ENCODE data around the gene HTR1A. TPM values are rescaled to one million over a fixed set of nuclear protein-coding genes. Genes with fewer than 3 reads are reported as not detected.

Gene HTR1A
- total and polyA plus RNA-seq, 2 of the 8 experiments (the other 6 are each of a cell fraction or from before 2014, with no cell fraction given), result 4.7 to 6.5 TPM

GRCh38 chr5:63935103-63935502 lies 27.1 kb downstream of the HTR1A start:
- Histone ChIP-seq H3K56ac (replicated peaks; ENCODE audit: insufficient read length, low read depth, low read length) (no peak overlapping the region), H2AK5ac (ENCODE audit: low read depth, low read length) (no peak overlapping the region), H3K27ac (ENCODE audit: low read depth, low read length) (no peak overlapping the region), H3K18ac (ENCODE audit: extremely low read depth, low read length) (no peak overlapping the region), H3K23me2 (ENCODE audit: low read depth, low read length) (no peaks in the 10 kb centered on the region; the same call in 1 of the 2 replicates), H2BK12ac (ENCODE audit: low read depth, low read length) (no peak overlapping the region), H4K8ac (ENCODE audit: extremely low read depth, insufficient read depth, low read length) (no peak overlapping the region), H4K20me1 (replicated peaks in 1 of 2; ENCODE audit: control insufficient read depth in 1 of 2, insufficient read depth in 2 of 2, low read length in 2 of 2) (no peaks in the 10 kb centered on the region), H3K4ac (replicated peaks; ENCODE audit: insufficient read length, low read depth, low read length) (no peak overlapping the region), H4K5ac (ENCODE audit: insufficient read length, low read depth, low read length) (no peak overlapping the region), H3K27me3 (replicated peaks in 1 of 4; ENCODE audit: control insufficient read depth in 3 of 4, extremely low read depth in 1 of 4, insufficient read depth in 3 of 4, low read length in 3 of 4) (no peaks in the 10 kb centered on the region), H3K4me2 (ENCODE audit: insufficient read depth in 1 of 2, low read depth in 2 of 2, low read length in 2 of 2) (no peak overlapping the region), H3K79me2 (ENCODE audit: control insufficient read depth in 1 of 2, insufficient read depth in 2 of 2, low read length in 2 of 2) (no peaks in the 10 kb centered on the region), H3K36me3 (ENCODE audit: control insufficient read depth in 2 of 4, insufficient read depth in 4 of 4, low read length in 3 of 4) (no peaks in the 10 kb centered on the region), H2BK120ac (replicated peaks; ENCODE audit: low read depth, low read length) (no peak overlapping the region), H3K79me1 (ENCODE audit: low read depth, low read length) (no peaks in the 10 kb centered on the region), H3K4me1 (replicated peaks in 1 of 4; ENCODE audit: control insufficient read depth in 3 of 4, insufficient read depth in 4 of 4, low read length in 3 of 4) (no peaks in the 10 kb centered on the region), H3K23ac (ENCODE audit: insufficient read length) (no peak overlapping the region), H3K9me3 (ENCODE audit: insufficient read depth in 2 of 2, low read depth in 1 of 2, low read length in 1 of 2) (no peaks in the 10 kb centered on the region), H3K9ac (replicated peaks in 1 of 4; ENCODE audit: extremely low read depth in 1 of 4, low read depth in 3 of 4, low read length in 3 of 4) (no peak overlapping the region), H2BK15ac (ENCODE audit: low read length) (no peak overlapping the region), H3K4me3 (ENCODE audit: extremely low read depth in 1 of 4, insufficient read depth in 2 of 4, low read depth in 3 of 4, low read length in 4 of 4) (no peak overlapping the region), H3K14ac (ENCODE audit: insufficient read length) (no peak overlapping the region), H4K91ac (replicated peaks; ENCODE audit: insufficient read length, low read length) (no peak overlapping the region), H2AFZ (ENCODE audit: low read length) (no peak overlapping the region), H2BK5ac (ENCODE audit: low read depth, low read length) (no peak overlapping the region), H2BK20ac (ENCODE audit: low read length) (no peak overlapping the region)
- DNase-seq (ENCODE audit: low read depth in 1 of 2, low spot score in 2 of 2), result no peak
- FAIRE-seq, result no peak
- POLR2A ChIA-PET (ENCODE audit: partially characterized antibody), result no interaction called here
- CTCF ChIA-PET (ENCODE audit: partially characterized antibody), result no interaction called here
- 88% methylated on average over 1 of the region's 1 CpG; no CpG with 5 or more reads in 1 of the 2 experiments for WGBS, 2 experiments (ENCODE audit: extremely low coverage in 1 of 2, insufficient coverage in 1 of 2, insufficient read length in 1 of 2, insufficient replicate concordance in 2 of 2, low coverage in 1 of 2, low lambda C conversion rate in 2 of 2, missing lambda C conversion rate in 1 of 2)
- no peak for TF ChIP-seq CREB1 (IDR thresholded peaks at IDR 0.05)
- no peak for TF ChIP-seq RAD21 (IDR thresholded peaks at IDR 0.05 in 1 of 2, conservative IDR thresholded peaks at IDR 0.05 in 1 of 2; ENCODE audit: low read depth in 2 of 2, low read length in 2 of 2)
- TF ChIP-seq SP1 (IDR thresholded peaks at IDR 0.05; ENCODE audit: low read depth, low read length), result no peak
- no peak for TF ChIP-seq JUN (IDR thresholded peaks at IDR 0.05; ENCODE audit: low read depth, low read length)
- no peak for TF ChIP-seq EP300 (IDR thresholded peaks at IDR 0.05; ENCODE audit: borderline replicate concordance in 1 of 2, low read depth in 2 of 2, low read length in 2 of 2)
- no peak for TF ChIP-seq POU5F1 (IDR thresholded peaks at IDR 0.05; ENCODE audit: low read depth, low read length)
- TF ChIP-seq FOSL1 (IDR thresholded peaks at IDR 0.05; ENCODE audit: insufficient read depth, low read depth, low read length), result no peak
- TF ChIP-seq SUZ12 (IDR thresholded peaks at IDR 0.05; ENCODE audit: low read length), result no peak
- TF ChIP-seq TBP (IDR thresholded peaks at IDR 0.05; ENCODE audit: low read depth, low read length), result no peak
- TF ChIP-seq BACH1 (IDR thresholded peaks at IDR 0.05; ENCODE audit: low read length), result no peak
- no peak for TF ChIP-seq KDM1A (IDR thresholded peaks at IDR 0.05; ENCODE audit: borderline replicate concordance, low read length)
- TF ChIP-seq POLR2AphosphoS5 (IDR thresholded peaks at IDR 0.05; ENCODE audit: low read depth, low read length), result no peak
- TF ChIP-seq CEBPB (IDR thresholded peaks at IDR 0.05; ENCODE audit: low read depth, low read length), result no peak
- TF ChIP-seq SP4 (IDR thresholded peaks at IDR 0.05; ENCODE audit: low read length), result no peak
- TF ChIP-seq SIN3A (conservative IDR thresholded peaks at IDR 0.05 in 1 of 2, IDR thresholded peaks at IDR 0.05 in 1 of 2; ENCODE audit: low read depth in 1 of 2, low read length in 2 of 2), result no peak
- no peak for TF ChIP-seq KDM4A (IDR thresholded peaks at IDR 0.05; ENCODE audit: low read depth, low read length, severe bottlenecking)
